ENCODE data around the gene NDUFB10.
A peak's percentile ranks its signal among the peaks of the same experiment; 100 is the strongest.

The NDUFB10 gene

DNA sequence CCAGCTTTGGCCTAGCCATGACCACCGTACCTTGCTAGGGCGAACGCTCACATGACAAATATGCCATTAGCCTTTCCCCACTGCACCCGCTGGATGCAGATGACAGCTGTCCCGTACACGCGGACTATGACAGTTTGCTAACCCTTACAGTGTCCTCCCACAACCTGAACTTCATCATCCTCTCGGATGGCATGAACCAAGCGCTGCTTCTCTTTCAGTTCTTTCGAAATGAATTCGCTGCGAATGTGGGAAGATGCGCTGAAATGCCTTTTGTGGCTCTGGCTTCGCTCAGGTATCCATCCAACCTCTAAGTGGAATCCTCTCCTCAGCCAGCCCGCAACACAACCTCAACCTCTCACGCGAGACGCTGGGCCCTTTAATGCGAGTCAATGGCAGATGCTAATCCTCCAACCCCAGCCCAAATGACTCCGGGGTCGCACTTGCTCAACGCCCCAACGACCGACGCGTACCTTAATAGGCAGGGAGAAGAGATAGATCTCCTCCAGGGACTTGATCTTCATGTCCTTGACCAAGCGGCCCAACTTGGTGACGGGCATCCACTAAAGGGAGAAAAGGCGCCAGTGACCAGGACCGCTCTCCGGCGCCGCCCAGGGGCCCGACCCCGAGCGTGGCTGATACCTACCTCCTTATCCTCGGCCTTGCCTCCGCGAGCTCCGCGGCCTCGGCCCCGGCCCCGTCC, 4.6 kb downstream of the NDUFB10 start:
- Histone ChIP-seq H3K9ac (ENCODE audit: low read length) (peak overlapping the region; percentile 98), H3K9me3 (ENCODE audit: control insufficient read depth, insufficient read depth, low read depth, low read length) (no peaks in the 10 kb centered on the region), H3K4me3 (ENCODE audit: low read depth, low read length) (peak overlapping the region; percentile 98), H3K4me1 (ENCODE audit: control insufficient read depth, insufficient read depth, low read length) (peaks cover 16% of the 10 kb centered on the region), H3K27me3 (ENCODE audit: control insufficient read depth, insufficient read depth, low read length) (no peaks in the 10 kb centered on the region), H3K27ac (ENCODE audit: low read depth, low read length) (peak overlapping the region; percentile 98), H3K36me3 (ENCODE audit: control insufficient read depth, insufficient read depth, low read length) (peaks cover 32% of the 10 kb centered on the region)

GRCh38 chr16:1964506-1965395, 5.4 kb downstream of the NDUFB10 start, which contains the start of gene RPS2:
Gene RPS2 (minus strand): TSS chr16:1964826. CDS start chr16:1964625, 201 bp downstream.
- Histone ChIP-seq H3K27ac (ENCODE audit: low read depth, low read length) (peak within 1 kb of the TSS; percentile 98), H3K4me1 (ENCODE audit: control insufficient read depth, insufficient read depth, low read length) (peaks cover 14% of the 10 kb centered on the region), H3K9me3 (ENCODE audit: control insufficient read depth, insufficient read depth, low read depth, low read length) (no peaks in the 10 kb centered on the region), H3K27me3 (ENCODE audit: control insufficient read depth, insufficient read depth, low read length) (no peaks in the 10 kb centered on the region), H3K4me3 (ENCODE audit: low read depth, low read length) (peak within 1 kb of the TSS; percentile 98), H3K36me3 (ENCODE audit: control insufficient read depth, insufficient read depth, low read length) (peaks cover 32% of the 10 kb centered on the region), H3K9ac (ENCODE audit: low read length) (peak within 1 kb of the TSS; percentile 98)

GRCh38 chr16:1965396-1966001, 6.2 kb downstream of the NDUFB10 start:
- Histone ChIP-seq H3K36me3 (ENCODE audit: control insufficient read depth, insufficient read depth, low read length) (peaks cover 32% of the 10 kb centered on the region), H3K27ac (ENCODE audit: low read depth, low read length) (peak overlapping the region; percentile 98; the same call in 1 of the 2 replicates), H3K4me3 (ENCODE audit: low read depth, low read length) (peak overlapping the region; percentile 98), H3K9ac (ENCODE audit: low read length) (peak overlapping the region; percentile 97), H3K9me3 (ENCODE audit: control insufficient read depth, insufficient read depth, low read depth, low read length) (no peaks in the 10 kb centered on the region), H3K27me3 (ENCODE audit: control insufficient read depth, insufficient read depth, low read length) (no peaks in the 10 kb centered on the region), H3K4me1 (ENCODE audit: control insufficient read depth, insufficient read depth, low read length) (peaks cover 11% of the 10 kb centered on the region)

DNA sequence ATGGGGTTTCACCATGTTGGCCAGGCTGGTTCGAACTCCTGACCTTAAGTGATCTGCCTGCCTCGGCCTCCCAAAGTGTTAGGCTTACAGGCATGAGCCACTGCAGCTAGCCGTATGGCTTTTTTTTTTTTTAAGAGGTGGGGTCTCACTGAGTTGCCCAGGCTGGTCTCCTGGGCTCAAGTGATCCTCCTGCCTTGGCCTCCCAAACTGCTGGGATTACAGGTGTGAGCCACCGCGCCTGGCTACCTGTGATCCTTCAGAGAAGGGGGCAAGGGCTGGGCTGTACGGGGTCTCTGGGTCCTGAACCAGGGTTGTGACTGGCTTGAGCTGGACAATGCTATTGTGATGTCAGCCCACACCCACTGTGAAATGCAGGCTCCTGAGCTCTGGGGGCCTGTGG, 7.1 kb downstream of the NDUFB10 start, which contains the start of gene RNF151:
TSS of gene RNF151 (plus strand) at position 397 of the 400 bp plus-strand sequence. CDS start 26 bp downstream, outside the sequence.
- Histone ChIP-seq H3K9ac (ENCODE audit: low read length) (peak within 1 kb of the TSS; percentile 97), H3K9me3 (ENCODE audit: control insufficient read depth, insufficient read depth, low read depth, low read length) (no peaks in the 10 kb centered on the region), H3K4me1 (ENCODE audit: control insufficient read depth, insufficient read depth, low read length) (peaks cover 10% of the 10 kb centered on the region), H3K4me3 (ENCODE audit: low read depth, low read length) (peak within 1 kb of the TSS; percentile 98), H3K27me3 (ENCODE audit: control insufficient read depth, insufficient read depth, low read length) (no peaks in the 10 kb centered on the region), H3K36me3 (ENCODE audit: control insufficient read depth, insufficient read depth, low read length) (peaks cover 27% of the 10 kb centered on the region), H3K27ac (ENCODE audit: low read depth, low read length) (no peak within 1 kb of the TSS)

DNA sequence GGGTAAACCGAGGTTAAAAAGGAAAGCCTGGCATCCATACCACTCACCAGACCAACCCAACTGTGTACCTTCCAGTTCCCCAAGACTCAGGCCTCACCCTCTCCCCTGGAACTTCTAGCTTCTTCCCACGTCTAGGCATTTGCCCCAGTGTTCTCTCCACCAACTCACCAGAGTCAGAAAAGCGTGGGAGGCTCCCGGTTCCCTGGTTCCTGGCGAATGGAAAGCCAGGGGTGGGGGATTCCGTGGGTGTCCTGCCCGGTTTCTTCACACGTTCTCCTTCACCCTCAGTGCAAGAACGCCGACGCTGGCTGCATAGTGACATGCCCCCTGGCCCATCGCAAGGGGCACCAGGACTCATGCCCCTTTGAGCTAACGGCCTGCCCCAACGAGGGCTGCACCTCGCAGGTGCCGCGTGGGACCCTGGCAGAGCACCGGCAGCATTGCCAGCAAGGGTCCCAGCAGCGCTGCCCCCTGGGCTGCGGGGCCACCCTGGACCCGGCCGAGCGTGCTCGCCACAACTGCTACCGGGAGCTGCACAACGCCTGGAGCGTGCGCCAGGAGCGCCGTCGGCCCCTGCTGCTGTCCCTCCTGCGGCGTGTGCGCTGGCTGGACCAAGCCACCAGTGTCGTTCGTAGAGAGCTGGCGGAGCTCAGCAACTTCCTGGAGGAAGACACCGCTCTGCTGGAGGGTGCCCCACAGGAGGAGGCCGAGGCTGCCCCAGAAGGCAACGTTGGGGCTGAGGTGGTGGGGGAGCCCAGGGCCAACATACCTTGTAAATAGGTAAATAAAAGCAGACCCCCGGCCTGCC, 9.0 kb downstream of the NDUFB10 start:
- Histone ChIP-seq H3K4me3 (ENCODE audit: low read depth, low read length) (no peak overlapping the region), H3K27ac (ENCODE audit: low read depth, low read length) (no peak overlapping the region), H3K9ac (ENCODE audit: low read length) (no peak overlapping the region), H3K4me1 (ENCODE audit: control insufficient read depth, insufficient read depth, low read length) (peaks cover 11% of the 10 kb centered on the region), H3K9me3 (ENCODE audit: control insufficient read depth, insufficient read depth, low read depth, low read length) (no peaks in the 10 kb centered on the region), H3K36me3 (ENCODE audit: control insufficient read depth, insufficient read depth, low read length) (peaks cover 9% of the 10 kb centered on the region), H3K27me3 (ENCODE audit: control insufficient read depth, insufficient read depth, low read length) (no peaks in the 10 kb centered on the region)

DNA sequence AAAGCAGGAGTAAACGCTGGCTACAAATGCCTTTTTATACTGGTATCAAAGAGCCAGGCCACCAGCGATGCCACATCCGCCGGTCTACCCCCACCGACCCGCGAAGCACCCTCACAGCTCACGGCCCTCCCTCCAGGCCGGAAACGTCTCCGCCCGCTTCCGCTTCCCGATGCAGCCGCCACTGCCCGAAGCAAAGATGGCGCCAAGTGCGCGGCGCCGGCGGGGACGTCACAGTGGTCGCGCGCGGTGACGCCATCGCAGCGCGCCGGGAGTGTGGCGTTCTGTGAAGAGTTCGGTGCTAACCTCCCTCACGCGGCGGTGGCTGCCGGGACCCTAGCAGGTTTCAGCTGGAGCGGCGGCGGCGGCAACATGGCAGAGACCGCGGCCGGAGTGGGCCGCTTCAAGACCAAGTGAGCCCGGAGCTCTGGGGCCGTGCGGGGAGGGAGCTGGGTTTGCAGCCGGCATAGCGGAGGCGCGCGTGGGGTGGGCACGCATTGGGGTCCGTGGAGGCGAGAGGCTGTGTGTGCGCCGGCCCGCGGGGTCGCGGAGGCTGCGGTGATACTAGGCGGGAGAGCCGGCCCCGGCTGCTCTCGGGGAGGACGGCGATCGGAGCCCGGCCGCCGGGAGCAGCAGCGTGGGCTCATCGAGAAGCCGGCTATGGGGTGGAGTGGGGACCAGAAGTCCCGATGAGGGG, 12.6 kb downstream of the NDUFB10 start, which contains the start of gene TBL3:
TSS of gene TBL3 (plus strand) at position 258 of the 694 bp plus-strand sequence. CDS start at position 370, 112 bp downstream.
- no peaks in the 10 kb centered on the region for H3K9me3 ChIP-seq (ENCODE audit: control insufficient read depth, insufficient read depth, low read depth, low read length)
- peaks cover 6% of the 10 kb centered on the region; the same call in 1 of the 2 replicates for H3K4me1 ChIP-seq (ENCODE audit: control insufficient read depth, insufficient read depth, low read length)
- H3K27ac ChIP-seq (ENCODE audit: low read depth, low read length), result peak within 1 kb of the TSS; percentile 62; the same call in 1 of the 2 replicates

DNA sequence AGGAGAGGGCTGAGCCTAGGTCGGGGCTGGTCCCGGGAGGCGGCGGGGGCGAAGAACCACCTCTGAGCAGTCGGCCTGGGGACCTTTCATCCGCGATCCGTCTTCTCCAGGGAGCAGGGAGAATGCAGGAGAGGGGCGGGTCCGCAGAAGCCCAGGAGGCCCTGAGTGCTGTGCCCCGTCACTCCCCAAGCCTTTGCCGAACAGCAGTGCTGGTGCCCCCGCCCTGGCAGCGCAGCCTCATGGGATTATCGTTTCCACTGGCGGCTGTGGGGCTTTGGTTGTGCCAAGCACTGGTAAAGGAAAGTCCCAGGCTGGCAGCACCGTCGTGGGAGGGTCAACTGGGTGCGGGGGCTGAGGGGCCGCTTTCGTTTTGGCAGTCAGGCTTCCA, 13.1 kb downstream of the NDUFB10 start:
- H3K27me3 ChIP-seq (ENCODE audit: control insufficient read depth, insufficient read depth, low read length), result no peaks in the 10 kb centered on the region
- H3K36me3 ChIP-seq (ENCODE audit: control insufficient read depth, insufficient read depth, low read length), result peaks cover 35% of the 10 kb centered on the region
- peak overlapping the region; percentile 62; the same call in 1 of the 2 replicates for H3K27ac ChIP-seq (ENCODE audit: low read depth, low read length)
- H3K9ac ChIP-seq (ENCODE audit: low read length), result peak overlapping the region; percentile 88
- H3K4me1 ChIP-seq (ENCODE audit: control insufficient read depth, insufficient read depth, low read length), result peaks cover 6% of the 10 kb centered on the region; the same call in 1 of the 2 replicates
- H3K4me3 ChIP-seq (ENCODE audit: low read depth, low read length), result peak overlapping the region; percentile 94
- no peaks in the 10 kb centered on the region for H3K9me3 ChIP-seq (ENCODE audit: control insufficient read depth, insufficient read depth, low read depth, low read length)

More for the DNA sequence above, 12.6 kb downstream of the NDUFB10 start, which contains the start of gene TBL3:
- Histone ChIP-seq H3K9ac (ENCODE audit: low read length) (peak within 1 kb of the TSS; percentile 88), H3K27me3 (ENCODE audit: control insufficient read depth, insufficient read depth, low read length) (no peaks in the 10 kb centered on the region), H3K36me3 (ENCODE audit: control insufficient read depth, insufficient read depth, low read length) (peaks cover 31% of the 10 kb centered on the region), H3K4me3 (ENCODE audit: low read depth, low read length) (peak within 1 kb of the TSS; percentile 94)

GRCh38 chr16:1973461-1974156, 14.3 kb downstream of the NDUFB10 start:
- H3K36me3 ChIP-seq (ENCODE audit: control insufficient read depth, insufficient read depth, low read length), result peaks cover 43% of the 10 kb centered on the region
- no peak overlapping the region for H3K4me3 ChIP-seq (ENCODE audit: low read depth, low read length)
- peaks cover 7% of the 10 kb centered on the region for H3K4me1 ChIP-seq (ENCODE audit: control insufficient read depth, insufficient read depth, low read length)
- H3K9ac ChIP-seq (ENCODE audit: low read length), result no peak overlapping the region
- H3K27me3 ChIP-seq (ENCODE audit: control insufficient read depth, insufficient read depth, low read length), result no peaks in the 10 kb centered on the region; the same call in 1 of the 2 replicates
- no peaks in the 10 kb centered on the region for H3K9me3 ChIP-seq (ENCODE audit: control insufficient read depth, insufficient read depth, low read depth, low read length)
- no peak overlapping the region for H3K27ac ChIP-seq (ENCODE audit: low read depth, low read length)
